GM18511 (cell line): ENCODE measurements around the gene GRID2.

Experiments
- ATAC-seq: cut with Tn5 transposase; IDR thresholded peaks from one replicate; pipeline ENCODE4 v1.9.1; 2021; ENCODE audit warnings: mild to moderate bottlenecking, moderate library complexity; ENCODE audit not compliant: unreplicated experiment

GRID2 gene

GRCh38 chr4:93467484-93468155, 1163.9 kb downstream of the GRID2 start:
- no peak for ATAC-seq

DNA sequence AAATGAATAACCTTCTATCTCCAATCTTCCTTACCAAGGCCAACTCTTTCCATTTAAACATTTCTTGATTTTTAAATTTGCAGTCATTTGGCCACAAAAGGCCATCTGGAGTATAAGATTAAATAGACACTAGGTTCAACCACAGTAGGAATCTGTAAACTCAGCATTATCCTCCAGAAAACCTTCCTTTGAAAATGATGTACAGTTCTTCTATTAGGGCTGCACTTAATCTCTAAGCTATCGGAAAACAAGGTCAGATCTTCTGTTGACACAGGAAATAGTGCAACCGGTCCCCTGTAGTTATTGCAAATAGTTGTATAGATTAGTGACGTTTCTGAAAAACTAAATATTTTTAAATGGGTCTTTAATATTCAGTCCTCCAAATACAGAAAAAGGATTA, 1165.8 kb downstream of the GRID2 start:
- ATAC-seq, result no peak

DNA sequence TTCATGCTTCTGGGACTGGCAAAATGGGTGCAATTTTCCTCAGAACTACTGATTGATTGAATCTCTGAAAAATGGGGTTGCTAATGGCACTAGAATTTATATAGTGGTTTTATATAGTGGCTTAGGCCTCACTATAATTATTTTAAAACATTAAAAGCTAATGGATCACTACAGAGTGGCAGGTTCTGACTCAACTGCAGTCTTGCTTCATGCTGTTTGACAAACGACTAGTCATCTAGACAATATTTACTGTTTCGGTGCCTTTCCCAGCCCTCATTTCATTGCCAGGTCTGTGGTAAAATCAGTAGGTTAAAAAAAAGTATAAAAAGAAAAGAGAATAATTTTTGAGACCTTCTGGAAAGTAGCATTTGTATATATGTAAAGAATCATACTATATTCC, 1172.0 kb downstream of the GRID2 start:
- no peak for ATAC-seq

DNA sequence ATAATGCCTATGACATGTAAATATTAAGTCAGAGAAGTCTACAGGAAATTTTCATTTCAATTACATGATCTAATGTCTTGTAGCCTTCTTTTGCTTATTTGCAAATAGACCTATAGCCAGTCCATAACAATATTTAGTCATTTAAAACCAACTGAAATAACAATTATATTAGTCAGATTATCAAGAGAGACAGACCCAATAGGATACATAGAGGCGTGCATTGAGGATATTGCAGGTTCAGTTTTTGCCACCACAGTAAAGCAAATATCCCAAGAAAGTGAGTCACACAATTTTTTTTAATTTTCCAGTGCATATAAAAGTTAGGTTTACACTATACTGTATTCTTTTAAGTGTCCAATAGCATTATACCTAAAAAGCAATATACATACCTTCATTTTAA, 1175.0 kb downstream of the GRID2 start:
- ATAC-seq, result no peak

GRCh38 chr4:93480452-93480851, 1176.7 kb downstream of the GRID2 start:
- ATAC-seq, result no peak

DNA sequence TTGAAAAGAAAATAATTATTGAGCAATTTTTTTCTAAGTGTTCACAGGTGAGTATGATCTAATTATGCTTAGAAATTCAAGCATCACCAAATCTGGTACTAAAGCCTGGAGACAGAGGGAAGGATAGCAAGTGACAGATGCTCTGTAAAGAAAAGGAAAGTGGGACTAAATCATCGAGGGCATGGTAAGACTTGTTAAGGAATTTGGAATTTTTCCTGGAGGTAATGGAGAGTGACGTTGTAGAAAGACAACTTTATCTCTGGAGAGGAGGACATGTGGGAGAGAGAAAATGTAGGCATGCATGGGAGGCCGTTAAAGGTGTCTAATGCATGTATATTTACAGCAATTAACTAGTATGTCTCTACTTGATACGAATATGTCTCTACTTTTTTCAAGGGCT, 1191.6 kb downstream of the GRID2 start:
- ATAC-seq, result no peak

DNA sequence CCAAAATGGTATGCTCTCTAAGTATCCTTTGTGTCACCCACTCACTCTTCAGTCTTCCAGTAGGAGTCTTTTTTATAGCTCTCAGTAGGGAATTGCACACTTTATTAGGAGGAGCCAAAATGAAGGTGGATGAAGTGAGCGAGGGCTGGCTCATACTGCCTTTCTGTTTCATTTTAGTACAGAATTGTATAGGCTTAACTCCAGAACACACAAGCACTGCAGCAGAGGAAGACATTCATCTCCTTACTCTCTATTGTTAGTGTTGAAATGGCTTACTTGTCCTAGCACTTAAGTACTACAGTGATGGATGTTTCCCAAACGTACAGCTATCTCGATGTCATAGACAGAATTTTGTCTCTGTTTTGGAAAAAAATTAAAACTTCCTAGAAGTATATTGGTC, 1197.5 kb downstream of the GRID2 start:
- ATAC-seq, result no peak

GRCh38 chr4:93501946-93502345, 1198.2 kb downstream of the GRID2 start:
- ATAC-seq, result no peak

- no peak for ATAC-seq
These were observed 1199.2 kb downstream of the GRID2 start for GRCh38 chr4:93502991-93503390.

- ATAC-seq, result no peak
These were observed 1210.1 kb downstream of the GRID2 start for GRCh38 chr4:93513851-93514250.

- no peak for ATAC-seq
These were observed 1211.4 kb downstream of the GRID2 start for GRCh38 chr4:93515208-93515607.

DNA sequence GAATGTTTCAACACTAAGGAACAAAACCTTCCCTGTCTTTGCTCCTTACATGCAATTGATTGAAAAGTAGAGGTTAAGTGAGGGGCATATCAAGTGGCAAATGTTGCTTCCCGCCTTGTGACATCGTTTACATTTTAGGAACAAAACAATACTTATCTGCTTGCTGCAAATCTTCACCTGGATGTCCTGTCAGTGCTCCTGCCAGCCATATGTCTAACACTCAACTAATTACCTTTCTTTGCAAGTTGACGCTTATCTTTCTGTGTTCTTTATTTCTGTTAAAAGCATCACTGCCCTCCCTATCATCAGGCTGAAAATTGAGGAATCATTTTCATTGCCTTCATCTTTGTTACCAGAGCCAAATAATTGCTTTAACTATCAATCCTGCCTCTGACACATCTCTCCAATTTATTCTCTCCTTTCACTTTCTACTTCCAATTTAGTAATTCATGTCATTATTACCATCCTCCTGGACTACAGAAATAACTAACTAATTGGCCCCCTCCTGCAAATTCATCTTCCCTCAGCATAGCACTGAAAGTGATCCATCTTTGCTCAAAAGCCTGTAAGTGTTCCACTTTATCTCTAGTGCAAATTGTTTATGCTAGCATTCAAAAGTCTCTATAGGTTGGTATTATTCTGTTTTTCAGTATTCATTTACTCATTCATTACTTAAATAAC, 1226.1 kb downstream of the GRID2 start:
- no peak for ATAC-seq

DNA sequence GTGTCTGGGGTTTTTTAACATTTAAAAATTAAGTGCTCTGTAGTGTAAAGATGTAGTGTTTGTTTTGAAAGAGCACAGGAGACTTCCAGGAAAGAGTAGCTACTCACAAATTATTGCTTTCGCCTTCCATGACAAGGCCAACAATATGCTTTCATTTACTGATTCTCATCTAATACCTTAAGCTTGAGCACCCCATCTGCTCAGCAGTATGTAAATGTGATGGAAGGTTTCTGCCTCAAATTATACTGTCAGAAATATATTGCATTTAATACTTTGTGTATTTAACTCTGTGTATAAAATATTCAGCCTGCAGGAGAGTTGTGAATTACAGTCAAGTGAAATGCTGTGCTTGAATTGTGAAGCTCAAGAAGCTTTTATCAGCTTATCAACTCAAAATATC, 1228.5 kb downstream of the GRID2 start:
- ATAC-seq, result no peak

GRCh38 chr4:93540562-93540961, 1236.8 kb downstream of the GRID2 start:
- no peak for ATAC-seq

- no peak for ATAC-seq
These were observed 1258.1 kb downstream of the GRID2 start for GRCh38 chr4:93561842-93562241.

DNA sequence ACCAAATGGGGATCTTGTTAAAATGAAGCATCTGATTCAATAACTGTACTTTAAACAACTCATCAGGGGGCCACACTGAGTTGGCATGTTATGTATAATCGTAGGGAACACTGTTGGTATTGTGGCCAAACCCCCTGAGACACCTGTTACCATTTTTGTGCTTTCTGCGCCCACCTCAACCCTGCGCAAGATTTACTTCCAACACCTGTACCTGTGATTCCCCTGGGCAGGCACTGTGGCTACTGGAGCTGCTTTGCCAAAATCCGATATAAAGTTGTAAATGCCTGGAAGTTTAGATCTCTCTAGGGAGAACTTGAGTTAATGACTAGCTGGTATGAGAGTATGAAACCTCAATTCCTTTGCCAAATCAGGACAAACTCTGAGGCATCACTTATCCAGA, 1265.0 kb downstream of the GRID2 start:
- no peak for ATAC-seq

DNA sequence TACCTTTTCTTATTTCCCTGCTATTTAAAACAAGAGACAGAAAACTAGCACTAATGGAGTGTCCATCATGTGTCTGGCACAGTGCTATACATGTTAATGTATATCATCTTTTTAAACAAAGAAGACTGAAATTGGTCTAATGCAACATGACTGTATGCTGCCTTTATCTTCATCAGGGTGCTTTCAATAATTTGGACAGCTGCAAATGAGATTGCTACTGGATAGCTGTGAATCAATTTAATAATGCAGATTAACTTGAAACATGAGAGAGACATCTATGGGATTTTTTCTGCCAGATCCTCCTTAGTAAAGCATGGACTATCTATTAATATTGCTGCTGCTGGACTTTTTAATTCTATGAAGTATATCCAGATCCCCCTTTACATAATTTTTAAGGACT, 1269.5 kb downstream of the GRID2 start:
- no peak for ATAC-seq

- no peak for ATAC-seq
These were observed 1275.2 kb downstream of the GRID2 start for GRCh38 chr4:93578942-93579341.

GRCh38 chr4:93605163-93605562, 1301.4 kb downstream of the GRID2 start:
- ATAC-seq, result peak; percentile 86

DNA sequence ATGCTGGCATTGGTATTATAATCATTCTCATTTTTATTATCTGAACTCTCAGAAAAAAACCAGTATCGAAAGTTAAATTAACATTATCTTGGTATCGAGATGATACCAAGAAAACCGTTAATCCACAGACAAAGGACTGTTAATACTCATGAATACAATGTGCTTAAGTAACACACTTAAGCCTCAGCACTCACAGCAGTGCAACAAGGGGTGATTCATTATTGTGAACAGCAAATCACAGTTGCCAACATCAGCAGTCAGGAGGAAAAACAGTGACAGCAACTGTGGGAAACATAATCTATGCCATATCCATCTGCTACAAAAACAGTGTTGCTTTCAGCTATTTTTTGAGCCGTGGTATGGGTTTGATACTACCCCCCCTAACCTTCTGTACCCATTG, 1313.8 kb downstream of the GRID2 start:
- no peak for ATAC-seq

DNA sequence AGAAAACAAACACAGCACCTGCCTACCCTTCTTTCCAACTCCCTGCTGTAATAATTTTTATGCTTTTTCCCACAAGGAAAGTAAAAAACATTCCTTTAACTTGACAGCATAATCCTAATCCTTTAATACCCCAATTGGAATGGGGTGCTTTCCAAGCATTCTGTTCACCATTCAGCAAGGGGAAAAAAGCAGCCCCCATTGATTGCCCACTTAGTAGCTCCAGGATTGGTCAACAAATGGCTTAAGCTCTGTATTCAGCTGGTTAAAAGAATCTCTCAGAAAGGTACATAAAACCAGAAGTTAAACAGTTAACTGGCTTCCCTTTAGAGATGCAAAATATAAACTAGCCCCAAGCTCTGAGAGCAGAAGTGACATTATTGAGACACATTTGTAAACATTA, 1330.0 kb downstream of the GRID2 start:
- ATAC-seq, result no peak

DNA sequence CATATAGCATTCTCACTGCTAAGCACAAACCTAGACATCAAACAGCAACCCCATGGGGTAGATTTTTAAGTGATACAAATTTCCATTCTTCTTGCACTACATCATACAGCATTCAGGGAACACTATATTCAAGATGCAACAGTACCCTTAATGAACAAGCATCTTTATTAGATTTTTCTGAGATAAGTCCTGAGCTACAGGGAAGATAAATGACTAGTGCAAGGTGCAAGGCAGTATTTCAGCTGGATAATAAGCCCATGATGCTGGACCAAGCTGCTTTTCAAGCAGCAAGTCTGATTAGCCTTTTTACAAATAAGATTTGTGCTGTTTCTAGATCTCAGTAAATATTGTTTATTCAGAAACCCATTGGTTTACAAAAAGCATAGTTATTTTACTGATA, 1332.2 kb downstream of the GRID2 start:
- ATAC-seq, result no peak

DNA sequence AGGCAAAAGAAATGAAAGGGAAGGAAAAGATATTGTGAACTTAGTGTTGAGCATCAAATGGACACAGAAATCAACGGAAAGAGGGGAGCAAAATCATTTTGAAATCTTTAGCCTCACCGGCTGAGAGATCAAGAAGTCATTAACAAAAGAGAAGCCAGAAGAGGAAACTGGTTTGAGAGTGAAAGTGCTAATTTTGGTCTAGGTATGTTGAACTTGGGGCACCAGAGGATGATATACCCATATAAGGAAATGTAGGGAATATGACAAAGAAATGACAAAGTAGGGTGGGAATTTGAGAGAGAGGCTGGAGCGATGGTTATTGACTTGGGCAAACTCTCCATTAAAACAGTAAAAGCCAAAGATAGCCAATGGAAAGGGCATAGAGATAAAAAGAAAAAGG, 1341.4 kb downstream of the GRID2 start:
- peak; percentile 56 for ATAC-seq
